H9 (cell line): Measurements from ENCODE around the gene CMTM2. TPM values are rescaled to one million over a fixed set of nuclear protein-coding genes. Genes with fewer than 3 reads are reported as not detected.

Source experiments
- DNase-seq: peaks from one replicate; pipeline ENCODE4 v3.0.0-alpha.2; 2017
- H2AFZ ChIP-seq: one replicate; pipeline ENCODE4 v1.6.1; 2013; ENCODE audit warnings: mild to moderate bottlenecking, low read length, control low read depth, moderate library complexity
- H2AK5ac ChIP-seq: 2 replicates; pipeline ENCODE4 v1.6.1; 2013; ENCODE audit warnings: low read length, control low read depth, mixed read lengths; ENCODE audit not compliant: insufficient read length
- H2BK120ac ChIP-seq: one replicate; pipeline ENCODE4 v1.6.1; 2013; ENCODE audit warnings: low read depth, mild to moderate bottlenecking, low read length, control low read depth, inconsistent platforms; ENCODE audit not compliant: poor library complexity, severe bottlenecking
- H2BK12ac ChIP-seq: 2 replicates; pipeline ENCODE4 v1.6.1; 2013; ENCODE audit warnings: low read length, control low read depth, mixed read lengths, low read depth; ENCODE audit not compliant: insufficient read length
- H2BK15ac ChIP-seq: 2 replicates; pipeline ENCODE4 v1.6.1; 2013; ENCODE audit warnings: low read depth, low read length, control low read depth
- H2BK20ac ChIP-seq: one replicate; pipeline ENCODE4 v1.6.1; 2013; ENCODE audit warnings: low read depth, mild to moderate bottlenecking, low read length, control low read depth, inconsistent platforms; ENCODE audit not compliant: poor library complexity, severe bottlenecking
- H2BK5ac ChIP-seq: 2 replicates; pipeline ENCODE4 v1.6.1; 2013; ENCODE audit warnings: low read length, control low read depth, mixed read lengths; ENCODE audit not compliant: insufficient read length
- H3K14ac ChIP-seq: 2 replicates; pipeline ENCODE4 v1.6.1; 2013; ENCODE audit warnings: low read length, control low read depth; ENCODE audit not compliant: insufficient read depth
- H3K18ac ChIP-seq: 2 replicates; pipeline ENCODE4 v1.6.1; 2013; ENCODE audit warnings: low read depth, mild to moderate bottlenecking, mixed read lengths, low read length, control low read depth; ENCODE audit not compliant: insufficient read length
- H3K23ac ChIP-seq: 2 replicates; pipeline ENCODE4 v1.6.1; 2013; ENCODE audit warnings: low read length, control low read depth, mixed read lengths, low read depth; ENCODE audit not compliant: insufficient read length
- H3K23me2 ChIP-seq: 2 replicates; pipeline ENCODE4 v1.6.1; 2013; ENCODE audit warnings: low read depth, mild to moderate bottlenecking, mixed read lengths, low read length, control low read depth; ENCODE audit not compliant: insufficient read length, poor library complexity, severe bottlenecking
- H3K27ac ChIP-seq: 2 replicates; pipeline ENCODE4 v1.5.1; 2013; ENCODE audit warnings: low read length, control low read depth, mixed read lengths, low read depth; ENCODE audit not compliant: insufficient read length
- H3K27me3 ChIP-seq: 2 replicates; pipeline ENCODE4 v1.6.1; 2013; ENCODE audit warnings: low read length, control low read depth, inconsistent platforms; ENCODE audit not compliant: insufficient read depth
- H3K4ac ChIP-seq: 2 replicates; pipeline ENCODE4 v1.6.1; 2013; ENCODE audit warnings: low read depth, mild to moderate bottlenecking, control low read depth, inconsistent platforms, low read length, moderate library complexity
- H3K4me1 ChIP-seq: 2 replicates; pipeline ENCODE4 v1.6.1; 2013; ENCODE audit warnings: low read length, control low read depth, inconsistent platforms; ENCODE audit not compliant: insufficient read depth
- H3K4me2 ChIP-seq: 2 replicates; pipeline ENCODE4 v1.6.1; 2013; ENCODE audit warnings: low read length, control low read depth, mixed read lengths; ENCODE audit not compliant: insufficient read length, insufficient read depth
- H3K56ac ChIP-seq: 2 replicates; pipeline ENCODE4 v1.6.1; 2013; ENCODE audit warnings: low read depth, mild to moderate bottlenecking, mixed read lengths, low read length, control low read depth; ENCODE audit not compliant: insufficient read length
- H3K79me1 ChIP-seq: 2 replicates; pipeline ENCODE4 v1.6.1; 2013; ENCODE audit warnings: low read depth, mild to moderate bottlenecking, moderate library complexity, low read length, control low read depth, inconsistent platforms; ENCODE audit not compliant: insufficient read depth, poor library complexity, severe bottlenecking
- H3K79me2 ChIP-seq: 2 replicates; pipeline ENCODE4 v1.6.1; 2013; ENCODE audit warnings: low read length, control low read depth, inconsistent platforms; ENCODE audit not compliant: insufficient read depth
- H3K9ac ChIP-seq: 2 replicates; pipeline ENCODE4 v1.6.1; 2013; ENCODE audit warnings: low read length, control low read depth, mixed read lengths; ENCODE audit not compliant: insufficient read length; ENCODE audit errors: extremely low read depth
- H3K9me3 ChIP-seq: one replicate; pipeline ENCODE4 v1.6.1; 2013; ENCODE audit warnings: low read depth, low read length, inconsistent platforms; ENCODE audit not compliant: control insufficient read depth
- H3T11ph ChIP-seq: one replicate; pipeline ENCODE4 v1.6.1; 2013; ENCODE audit warnings: mild to moderate bottlenecking, low read length, control low read depth, inconsistent platforms
- H4K20me1 ChIP-seq: one replicate; pipeline ENCODE4 v1.6.1; 2013; ENCODE audit not compliant: control insufficient read depth, insufficient read length, insufficient read depth
- H4K5ac ChIP-seq: 2 replicates; pipeline ENCODE4 v1.6.1; 2013; ENCODE audit warnings: low read depth, mild to moderate bottlenecking, mixed read lengths, low read length, control low read depth; ENCODE audit not compliant: insufficient read length
- H4K8ac ChIP-seq: replicated peaks from 2 replicates; pipeline ENCODE4 v1.6.1; 2013; ENCODE audit warnings: low read length, control low read depth, mixed read lengths, low read depth; ENCODE audit not compliant: insufficient read length
- H4K91ac ChIP-seq: 2 replicates; pipeline ENCODE4 v1.6.1; 2013; ENCODE audit warnings: low read depth, mild to moderate bottlenecking, moderate library complexity, mixed read lengths, low read length, control low read depth; ENCODE audit not compliant: insufficient read length
- H3K27ac Mint-ChIP-seq, 3 experiments: 2 replicates in 2 of 3; 3 replicates in 1 of 3; pipeline ENCODE4 v1.8.0; 2020 to 2021; ENCODE audit warnings: mixed read lengths in 3 of 3, mild to moderate bottlenecking in 1 of 3, moderate library complexity in 1 of 3
- H3K27me3 Mint-ChIP-seq: 2 replicates; pipeline ENCODE4 v1.8.0; 2021; ENCODE audit warnings: low read depth, mild to moderate bottlenecking, moderate library complexity, mixed read lengths
- H3K36me3 Mint-ChIP-seq, 3 experiments: 2 replicates in 2 of 3; 3 replicates in 1 of 3; pipeline ENCODE4 v1.8.0; 2020 to 2021; ENCODE audit warnings: low read depth in 3 of 3, mixed read lengths in 3 of 3; ENCODE audit not compliant: insufficient read depth in 1 of 3
- H3K4me1 Mint-ChIP-seq, 2 experiments: 2 replicates each; pipeline ENCODE4 v1.8.0; 2020; ENCODE audit warnings: mixed read lengths in 2 of 2
- H3K4me3 Mint-ChIP-seq, 2 experiments: 2 replicates in 1 of 2; 3 replicates in 1 of 2; pipeline ENCODE4 v1.8.0; 2020 to 2021; ENCODE audit warnings: mild to moderate bottlenecking in 2 of 2, mixed read lengths in 2 of 2, moderate library complexity in 1 of 2
- H3K9me3 Mint-ChIP-seq, 2 experiments: 2 replicates in 1 of 2; 3 replicates in 1 of 2; pipeline ENCODE4 v1.8.0; 2020; ENCODE audit warnings: mild to moderate bottlenecking in 2 of 2, mixed read lengths in 2 of 2, moderate library complexity in 1 of 2
- CTCF ChIP-seq: fragments of 200-600 bp; sonication (generic); conservative IDR thresholded peaks from 3 replicates; pipeline ENCODE4 v1.8.0; 2021; ENCODE audit warnings: antibody characterized with exemption, mild to moderate bottlenecking
- WGBS: extraction: QIAGEN DNeasy Blood & Tissue Kit; methylation state at CpG from one replicate; pipeline ENCODE4 v1.1.7; 2013; ENCODE audit warnings: missing lambda C conversion rate, low lambda C conversion rate, mixed read lengths; ENCODE audit not compliant: insufficient read length; ENCODE audit errors: extremely low coverage; 5-methylcytosine and 5-hydroxymethylcytosine counted together
- total RNA-seq: library from RNA; stranded (reverse); gene quantifications from 2 replicates; pipeline ENCODE4 v1.2.1, GENCODE V29; 2021

Gene CMTM2
- total RNA-seq, 1 experiment from 2014 or later: not detected

GRCh38 chr16:66569131-66569530 lies 10.1 kb upstream of the CMTM2 start:
- TF ChIP-seq CTCF: no peak
- H3K36me3 Mint-ChIP-seq: peaks cover 3 to 12% (median 11%) of the 10 kb centered on the region in 3 experiments; a peak in 5 of 7 replicates
- no peak for DNase-seq
- no CpG with 5 or more reads among the region's 1 CpG for WGBS
- Histone ChIP-seq H2BK12ac (no peak overlapping the region), H3K23me2 (no peaks in the 10 kb centered on the region), H3K27me3 (no peaks in the 10 kb centered on the region), H4K20me1 (no peaks in the 10 kb centered on the region), H3K14ac (no peak overlapping the region), H3K79me2 (no peaks in the 10 kb centered on the region), H4K8ac (no peak overlapping the region), H2AK5ac (no peak overlapping the region), H3K4me1 (no peaks in the 10 kb centered on the region), H3K79me1 (no peaks in the 10 kb centered on the region), H2BK5ac (no peak overlapping the region), H2BK20ac (no peak overlapping the region), H2AFZ (no peak overlapping the region), H3K4ac (no peak overlapping the region), H4K91ac (no peak overlapping the region), H2BK15ac (no peak overlapping the region), H3K9ac (no peak overlapping the region), H4K5ac (no peak overlapping the region), H3K9me3 (no peaks in the 10 kb centered on the region), H3K4me2 (no peak overlapping the region), H3T11ph (no peak overlapping the region), H3K56ac (no peak overlapping the region), H3K27ac (no peak overlapping the region), H3K18ac (no peak overlapping the region), H2BK120ac (no peak overlapping the region), H3K23ac (no peak overlapping the region)
- H3K4me1 Mint-ChIP-seq: peaks cover 0 to 3% of the 10 kb centered on the region in 2 experiments; a peak in 1 of 4 replicates
- no peak overlapping the region for H3K4me3 Mint-ChIP-seq
- H3K9me3 Mint-ChIP-seq: no peaks in the 10 kb centered on the region
- H3K27ac Mint-ChIP-seq: no peak overlapping the region
- no peaks in the 10 kb centered on the region; the same call in 1 of the 2 replicates for H3K27me3 Mint-ChIP-seq
